HG03354 (cell line): ENCODE measurements around the gene EHMT1.

ENCODE experiments used
- ATAC-seq: cut with Tn5 transposase; IDR thresholded peaks from one replicate; pipeline ENCODE4 v1.9.1; 2021; ENCODE audit warnings: mild to moderate bottlenecking; ENCODE audit not compliant: unreplicated experiment, poor library complexity, severe bottlenecking

Gene EHMT1

DNA sequence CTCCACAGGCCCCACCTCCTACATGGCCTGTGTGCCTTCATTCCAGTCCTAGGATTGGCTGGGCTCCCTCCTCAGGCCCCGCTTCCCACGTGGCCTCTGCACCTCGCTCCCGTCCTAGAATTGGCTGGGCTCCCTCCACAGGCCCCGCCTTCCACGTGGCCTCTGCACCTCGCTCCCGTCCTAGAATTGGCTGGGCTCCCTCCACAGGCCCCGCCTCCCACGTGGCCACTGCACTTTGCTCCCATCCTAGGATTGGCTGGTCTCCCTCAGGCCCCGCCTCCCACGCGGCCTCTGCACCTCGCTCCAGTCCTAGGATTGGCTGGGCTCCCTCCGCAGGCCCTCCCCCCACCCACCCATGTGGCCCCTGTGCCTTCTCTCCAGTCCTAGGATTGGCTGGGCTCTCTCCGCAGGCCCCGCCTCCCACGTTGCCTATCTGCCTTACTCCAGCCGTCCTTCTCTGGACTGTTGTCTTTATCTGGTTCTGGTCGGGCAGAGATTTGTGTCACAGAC, 213.4 kb downstream of the EHMT1 start:
- ATAC-seq = no peak

DNA sequence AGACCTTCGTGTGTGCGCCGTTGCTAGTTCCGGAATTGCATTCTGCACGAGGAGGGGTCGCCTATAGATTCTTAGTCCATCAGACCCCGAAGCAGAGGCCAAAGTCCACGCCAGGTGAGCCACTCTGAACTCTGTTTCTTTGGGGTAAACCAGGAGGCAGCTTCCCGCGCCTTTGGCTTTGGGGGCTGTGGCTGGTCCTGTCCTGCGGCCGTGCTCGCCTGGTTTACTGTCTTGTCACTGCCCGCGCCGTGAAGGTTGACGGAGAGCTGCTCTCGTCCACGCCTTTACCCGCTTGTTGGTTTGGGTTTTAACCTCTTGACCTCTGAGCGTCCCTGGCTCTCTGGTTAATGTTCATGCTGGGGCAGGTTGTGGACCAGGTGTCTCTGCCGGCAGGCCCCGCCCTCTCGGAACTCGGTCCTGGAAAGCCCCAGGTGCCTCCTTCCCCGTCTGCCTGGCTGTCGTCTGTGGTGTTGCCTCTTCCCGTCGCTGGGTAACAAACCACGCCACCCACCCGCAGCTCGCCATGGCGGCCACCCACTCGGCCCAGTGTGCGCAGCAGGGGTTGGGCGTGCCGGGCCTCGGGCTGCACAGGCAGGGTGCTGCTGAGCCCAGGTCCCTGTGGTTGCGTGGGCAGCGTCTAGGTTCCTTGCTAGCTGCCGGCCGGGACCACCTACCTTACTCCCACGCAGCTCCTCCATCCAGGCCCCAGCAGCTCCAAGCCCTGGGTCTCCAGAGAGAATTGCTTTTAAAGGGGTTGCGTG, 214.2 kb downstream of the EHMT1 start:
- no peak for ATAC-seq

DNA sequence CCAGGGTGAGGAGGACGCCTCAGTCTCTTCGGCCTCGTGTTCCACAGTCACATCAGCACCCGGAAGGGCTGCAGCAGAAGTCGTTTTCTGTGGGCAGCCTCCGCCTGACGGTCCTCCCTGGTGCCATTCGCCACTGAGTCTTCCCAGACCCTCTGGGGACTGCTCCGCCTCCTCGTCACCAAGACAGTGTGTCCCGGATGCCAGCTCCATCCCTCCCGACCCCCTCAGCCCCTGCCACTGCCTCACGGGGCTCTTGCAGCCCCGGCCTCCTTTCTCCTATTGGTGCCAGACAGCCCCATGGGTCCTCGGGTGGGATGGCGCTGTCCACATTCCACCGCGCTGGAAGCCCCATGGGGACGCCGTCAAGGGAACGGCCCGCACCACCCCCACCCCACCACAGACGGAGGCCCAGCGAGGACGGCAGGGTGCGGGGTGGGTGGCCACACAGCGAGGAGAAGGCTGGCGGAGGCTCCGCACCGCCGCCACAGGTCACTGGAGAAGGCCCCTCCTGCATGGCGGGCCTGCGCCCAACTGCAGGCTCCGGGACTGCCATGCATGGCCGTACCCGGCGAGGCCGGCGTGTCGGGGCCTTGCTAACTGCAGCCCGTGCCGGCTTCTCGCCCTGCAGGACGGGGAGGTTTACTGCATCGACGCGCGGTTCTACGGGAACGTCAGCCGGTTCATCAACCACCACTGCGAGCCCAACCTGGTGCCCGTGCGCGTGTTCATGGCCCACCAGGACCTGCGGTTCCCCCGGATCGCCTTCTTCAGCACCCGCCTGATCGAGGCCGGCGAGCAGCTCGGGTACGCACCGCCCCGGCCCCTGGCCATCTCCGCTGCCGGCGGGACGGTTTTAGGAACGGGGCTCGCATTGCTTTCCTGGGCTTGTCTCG, 215.2 kb downstream of the EHMT1 start:
- no peak for ATAC-seq

DNA sequence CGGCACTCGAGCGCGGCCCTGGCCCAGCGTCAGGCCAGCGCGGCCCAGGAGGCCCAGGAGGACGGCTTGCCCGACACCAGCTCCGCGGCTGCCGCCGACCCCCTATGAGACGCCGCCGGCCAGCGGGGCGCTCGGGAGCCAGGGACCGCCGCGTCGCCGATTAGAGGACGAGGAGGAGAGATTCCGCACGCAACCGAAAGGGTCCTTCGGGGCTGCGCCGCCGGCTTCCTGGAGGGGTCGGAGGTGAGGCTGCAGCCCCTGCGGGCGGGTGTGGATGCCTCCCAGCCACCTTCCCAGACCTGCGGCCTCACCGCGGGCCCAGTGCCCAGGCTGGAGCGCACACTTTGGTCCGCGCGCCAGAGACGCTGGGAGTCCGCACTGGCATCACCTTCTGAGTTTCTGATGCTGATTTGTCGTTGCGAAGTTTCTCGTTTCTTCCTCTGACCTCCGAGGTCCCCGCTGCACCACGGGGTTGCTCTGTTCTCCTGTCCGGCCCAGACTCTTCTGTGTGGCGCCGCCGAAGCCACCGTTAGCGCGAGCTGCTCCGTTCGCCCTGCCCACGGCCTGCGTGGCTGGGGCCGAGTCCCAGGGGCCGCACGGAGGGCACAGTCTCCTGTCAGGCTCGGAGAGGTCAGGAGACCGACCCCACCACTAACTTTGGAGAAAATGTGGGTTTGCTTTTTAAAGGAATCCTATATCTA, 216.2 kb downstream of the EHMT1 start:
- ATAC-seq = no peak

DNA sequence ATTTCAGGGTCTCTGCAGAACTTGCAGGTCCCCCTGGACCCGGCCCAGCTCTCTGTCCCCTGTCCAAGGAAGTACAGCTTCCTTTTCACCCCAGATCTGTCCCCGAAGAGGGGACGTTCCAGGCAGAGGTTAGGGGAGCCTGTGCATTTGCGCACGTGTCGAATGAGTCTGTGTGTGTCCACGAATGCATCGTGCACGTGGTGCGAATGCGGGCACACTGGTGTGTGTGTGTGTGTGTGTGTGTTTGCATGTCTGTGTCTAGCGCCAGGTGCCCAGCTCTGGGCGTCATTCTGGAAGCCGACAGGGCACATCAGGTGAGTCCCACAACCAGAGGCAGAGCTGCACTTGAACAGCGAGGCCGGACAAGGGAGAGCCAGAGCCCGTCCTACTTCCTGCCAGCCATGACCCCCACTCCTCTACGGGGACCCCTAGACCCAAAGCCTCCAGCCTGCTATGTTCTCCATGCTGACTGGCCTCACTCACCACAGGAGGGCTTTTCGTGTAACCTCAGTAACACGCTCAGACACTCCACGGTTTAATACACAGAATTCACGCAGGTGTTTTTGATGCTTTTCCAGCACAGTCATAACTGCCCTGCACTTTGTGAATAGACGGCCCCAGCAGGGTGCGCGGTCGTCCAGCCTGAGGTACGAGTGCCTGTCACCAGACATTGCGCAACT, 217.5 kb downstream of the EHMT1 start:
- ATAC-seq = no peak

DNA sequence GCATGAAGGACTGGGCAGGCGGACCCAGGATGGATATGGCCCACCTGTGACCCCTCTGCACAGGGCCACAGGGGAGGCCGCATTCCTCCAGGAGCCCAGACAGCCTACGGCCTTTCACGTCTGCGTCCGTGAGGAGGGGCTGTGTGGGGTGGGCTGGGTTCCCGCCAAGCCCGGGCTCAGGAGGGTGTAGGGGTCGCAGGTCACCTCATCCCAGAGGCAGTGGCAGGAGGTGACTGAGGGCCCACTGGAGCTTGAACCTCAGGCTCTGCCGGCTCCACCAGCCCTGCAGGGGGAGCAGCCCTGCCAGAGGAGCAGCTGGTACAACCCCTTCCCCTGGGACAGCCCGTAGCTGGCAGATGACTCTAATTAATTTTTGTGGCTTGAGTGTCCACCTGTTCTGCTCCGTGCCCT, 218.0 kb downstream of the EHMT1 start:
- ATAC-seq = no peak

DNA sequence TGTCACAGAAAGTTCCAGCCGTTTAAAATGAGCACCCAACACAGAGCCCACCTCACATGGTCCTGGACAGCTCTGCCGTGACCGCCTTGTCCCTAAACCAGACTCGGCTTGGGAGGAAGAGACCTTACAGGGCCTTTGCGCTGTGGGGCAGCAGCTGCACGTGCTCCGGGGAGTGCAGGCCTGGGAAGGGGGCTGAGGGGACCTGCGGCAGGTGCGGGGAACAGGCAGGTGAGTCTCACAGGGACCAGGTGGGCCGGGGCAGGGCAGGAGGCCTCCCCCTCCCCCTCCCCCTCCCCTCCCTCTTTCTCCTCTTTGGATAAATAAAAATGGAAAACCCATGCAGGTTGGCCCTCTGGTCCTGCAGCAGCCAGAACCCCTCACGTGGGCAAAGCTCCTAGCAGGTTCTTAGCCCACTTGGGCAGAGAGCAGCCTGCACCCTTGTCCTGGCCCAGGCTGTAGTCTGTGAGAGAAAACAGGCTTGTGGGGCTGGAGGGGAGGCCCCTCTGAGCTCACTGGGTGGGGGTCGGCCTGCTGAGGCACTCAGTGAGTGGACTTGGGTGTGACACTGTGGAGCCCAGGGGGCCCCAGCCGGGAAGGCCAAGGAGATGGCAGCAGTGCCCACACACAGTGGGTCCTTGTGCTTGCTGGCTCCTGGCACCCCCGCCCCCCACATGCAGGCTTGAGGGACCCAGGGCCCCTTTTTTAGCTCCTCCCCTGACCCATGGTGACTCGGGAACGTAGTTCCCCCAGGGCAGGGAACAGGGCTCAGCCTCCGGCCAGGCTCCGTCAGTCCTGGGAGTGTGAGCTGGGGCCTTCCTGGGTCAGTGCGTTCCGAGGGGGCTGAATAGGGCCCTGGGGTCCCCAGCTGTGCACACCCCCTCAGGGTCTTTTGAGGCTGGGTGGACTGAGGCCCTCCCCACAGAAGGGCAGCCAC, 218.8 kb downstream of the EHMT1 start:
- no peak for ATAC-seq

DNA sequence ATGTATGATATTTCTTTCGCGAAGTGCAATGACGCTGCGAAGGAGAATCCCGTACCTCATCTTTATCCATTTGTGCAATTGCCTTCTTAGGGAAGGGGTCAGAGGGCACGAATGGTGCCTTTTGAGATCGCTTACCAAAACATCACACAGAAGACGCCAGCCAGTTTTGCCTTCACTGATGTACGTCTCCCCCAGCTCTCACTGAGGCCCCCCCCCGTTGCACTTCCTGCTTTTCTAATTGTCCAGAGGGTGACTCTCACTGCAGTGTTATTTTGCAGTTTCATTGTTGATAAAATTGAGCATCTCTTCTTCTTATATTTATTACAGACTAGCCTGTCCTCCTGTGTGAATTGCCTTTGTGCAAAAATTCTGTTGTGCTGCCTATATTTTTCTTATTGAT, 219.8 kb downstream of the EHMT1 start:
- no peak for ATAC-seq

DNA sequence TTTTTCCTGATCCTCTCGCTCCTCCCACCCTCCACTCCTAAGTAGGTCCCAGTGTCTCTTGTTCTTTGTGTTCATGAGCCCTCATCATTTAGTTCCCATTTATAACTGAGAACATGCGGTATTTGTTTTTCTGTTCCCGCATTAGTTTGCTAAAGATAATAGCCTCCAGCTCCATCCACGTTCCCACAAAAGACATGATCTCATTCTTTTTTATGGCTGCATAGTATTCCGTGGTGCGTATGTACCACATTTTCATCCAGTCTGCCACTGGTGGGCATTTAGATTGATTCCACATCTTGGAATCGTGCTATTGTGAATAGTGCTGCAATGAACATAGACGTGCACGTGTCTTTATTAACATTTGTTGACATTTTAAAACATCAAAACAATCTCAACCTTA, 224.6 kb downstream of the EHMT1 start:
- no peak for ATAC-seq

DNA sequence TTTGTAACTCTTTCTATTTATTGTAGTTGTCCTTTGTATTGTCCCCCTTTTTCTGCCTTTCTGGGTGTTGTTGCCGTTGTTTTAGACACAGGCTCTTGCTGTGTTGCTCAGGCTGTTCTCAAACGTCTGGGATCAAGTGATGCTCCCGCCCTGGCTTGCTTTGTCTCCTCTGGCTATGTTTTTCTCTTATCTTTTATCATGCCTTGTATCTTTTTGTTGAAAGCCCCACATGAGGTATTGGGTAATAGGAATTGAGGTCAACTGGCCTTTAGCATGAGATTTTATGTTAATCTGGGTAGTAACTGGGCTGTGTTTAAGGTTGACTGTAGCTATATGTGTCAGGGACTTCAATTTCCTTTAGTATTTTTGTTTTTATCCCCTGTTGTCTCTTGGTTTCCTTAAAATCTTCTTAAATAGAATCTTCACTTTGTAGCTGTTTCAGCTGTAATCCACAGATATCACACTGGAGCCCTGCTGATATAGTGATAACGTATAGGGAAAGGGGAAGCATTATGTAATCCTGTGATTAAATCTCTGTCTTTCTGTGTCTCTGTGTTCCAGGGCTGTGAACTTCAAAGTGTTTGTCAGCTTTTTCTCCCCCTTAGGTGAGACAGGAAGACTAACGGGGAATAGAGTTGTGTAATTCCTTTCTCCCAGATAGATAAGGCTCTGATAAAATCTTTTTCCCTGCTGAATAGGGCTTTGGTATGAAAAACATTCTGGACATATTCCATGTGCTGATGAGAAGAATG, 232.9 kb downstream of the EHMT1 start:
- no peak for ATAC-seq

DNA sequence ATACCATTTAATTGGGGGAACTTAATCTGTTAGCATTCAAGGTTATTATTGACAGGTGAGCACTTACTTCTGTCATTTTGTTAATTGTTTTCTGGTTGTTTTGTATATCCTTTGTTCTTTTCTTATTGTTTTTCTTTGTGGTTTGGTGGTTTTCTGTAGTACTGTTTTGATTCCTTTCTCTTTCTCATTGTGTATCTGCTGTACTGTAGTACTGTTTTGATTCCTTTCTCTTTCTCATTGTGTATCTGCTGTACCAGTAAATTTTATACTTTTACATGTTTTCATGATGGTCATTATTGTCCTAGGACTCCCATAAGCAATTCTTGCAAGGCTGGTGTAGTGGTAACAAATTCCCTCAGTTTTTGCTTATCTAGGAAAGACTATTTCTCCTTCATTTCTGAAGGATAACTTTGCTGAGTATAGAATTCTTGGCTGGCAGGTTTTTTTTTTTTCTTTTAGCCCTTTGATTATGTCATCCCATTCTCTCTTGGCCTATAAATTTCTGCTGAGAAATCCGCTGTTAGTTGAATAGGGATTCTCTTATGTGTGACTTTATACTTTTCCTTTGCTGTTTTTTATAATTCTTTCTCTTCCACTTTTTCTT, 234.7 kb downstream of the EHMT1 start:
- no peak for ATAC-seq

DNA sequence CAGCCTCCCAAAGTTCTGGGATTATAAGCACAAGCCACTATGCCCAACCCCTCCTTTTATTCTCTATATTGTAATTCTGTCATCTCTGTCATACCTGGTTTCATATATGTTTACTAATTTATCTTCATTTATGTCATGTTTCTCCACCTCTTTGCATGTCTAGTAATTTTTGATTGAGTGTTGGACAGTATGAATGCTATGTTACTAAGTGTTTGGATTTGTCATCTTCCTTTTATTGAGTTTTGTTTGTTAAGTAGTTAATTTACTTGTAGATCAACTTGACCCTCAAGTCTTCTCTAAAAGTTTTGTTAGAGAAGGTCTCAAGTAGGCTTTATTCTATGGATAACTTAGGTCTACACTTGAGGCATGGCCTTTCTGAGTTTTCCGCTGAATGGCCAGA, 241.6 kb downstream of the EHMT1 start:
- ATAC-seq = no peak

DNA sequence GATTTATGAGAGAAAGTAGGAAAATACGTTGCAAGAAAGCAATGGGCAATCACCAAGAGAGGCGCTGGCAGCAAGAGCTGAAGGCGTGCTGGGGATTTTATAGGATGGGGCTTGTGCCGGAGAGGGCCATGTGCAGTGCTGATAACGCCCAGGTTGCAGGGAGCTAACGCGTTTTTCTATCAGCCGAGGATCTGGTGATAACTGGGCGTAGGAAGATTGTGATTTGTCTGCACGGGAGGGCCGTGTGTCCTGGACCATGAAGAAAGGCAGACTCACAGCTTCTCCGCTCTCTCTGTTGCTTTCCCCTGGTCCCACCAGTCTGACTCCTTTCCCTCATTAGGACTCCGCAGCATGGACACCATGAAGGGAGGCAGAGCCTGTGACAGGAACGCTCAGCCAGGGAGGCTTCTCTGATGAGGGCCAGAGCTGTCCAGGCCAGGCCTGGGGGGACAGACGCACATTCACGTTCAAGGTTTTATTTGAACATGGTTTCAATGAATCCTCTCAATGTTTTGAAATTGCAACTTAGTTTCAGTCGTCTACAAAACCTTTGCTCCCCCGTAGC, 246.9 kb downstream of the EHMT1 start:
- no peak for ATAC-seq

DNA sequence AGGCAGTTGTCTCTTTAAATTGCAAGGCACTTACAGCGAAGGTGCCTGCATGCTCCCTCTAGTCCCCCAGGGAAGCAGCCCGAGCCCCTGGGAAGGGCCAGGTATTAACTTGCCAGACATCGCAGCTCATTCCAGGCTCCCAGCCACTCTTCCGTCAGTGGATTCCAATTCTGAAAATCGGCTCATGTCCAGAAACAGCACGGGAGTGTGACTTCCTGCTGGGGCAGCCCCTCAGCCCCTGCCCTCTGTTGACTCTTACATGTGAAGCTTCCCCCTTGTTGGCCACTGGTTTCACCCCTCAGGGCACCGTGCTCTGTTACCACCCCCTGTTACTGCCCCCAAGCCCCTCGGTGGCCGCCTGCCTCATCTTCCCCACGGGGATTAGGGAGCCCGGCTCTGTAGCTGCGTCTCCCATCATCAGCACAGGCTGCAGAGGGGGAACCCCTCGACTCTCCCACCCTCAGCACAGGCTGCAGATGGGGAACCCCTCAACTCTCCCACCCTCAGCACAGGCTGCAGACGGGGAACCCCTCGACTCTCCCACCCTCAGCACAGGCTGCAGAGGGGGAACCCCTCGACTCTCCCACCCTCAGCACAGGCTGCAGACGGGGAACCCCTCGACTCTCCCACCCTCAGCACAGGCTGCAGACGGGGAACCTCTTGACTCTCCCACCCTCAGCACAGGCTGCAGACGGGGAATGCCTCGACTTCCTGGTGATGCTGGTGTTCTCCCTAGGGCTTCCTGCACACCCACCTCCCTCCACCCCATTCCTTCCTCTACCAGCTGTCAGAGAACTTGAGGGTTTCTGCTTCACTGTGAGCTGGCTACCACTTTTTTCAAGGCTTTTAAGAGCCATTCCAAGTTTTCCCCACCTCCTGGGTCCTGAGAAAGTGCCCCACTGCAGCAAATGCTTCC, 247.7 kb downstream of the EHMT1 start:
- no peak for ATAC-seq

DNA sequence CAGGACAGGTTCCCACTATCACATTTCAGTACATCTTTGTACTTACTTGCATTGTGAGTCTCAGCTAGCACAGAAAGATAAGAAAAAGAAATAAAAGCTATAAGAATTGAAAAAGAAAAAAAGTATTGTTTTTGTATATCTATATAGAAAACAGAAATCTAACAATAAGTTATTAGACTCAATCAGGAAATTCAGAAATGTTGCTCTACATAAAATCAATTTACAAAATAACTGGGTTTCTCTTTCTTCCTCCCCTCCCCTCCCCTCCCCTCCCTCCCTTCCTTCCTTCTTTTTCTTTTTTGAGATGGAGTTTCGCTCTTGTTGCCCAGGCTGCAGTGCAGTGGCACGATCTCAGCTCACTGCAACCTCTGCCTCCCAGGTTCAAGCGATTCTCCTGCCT, 251.6 kb downstream of the EHMT1 start:
- ATAC-seq = no peak

DNA sequence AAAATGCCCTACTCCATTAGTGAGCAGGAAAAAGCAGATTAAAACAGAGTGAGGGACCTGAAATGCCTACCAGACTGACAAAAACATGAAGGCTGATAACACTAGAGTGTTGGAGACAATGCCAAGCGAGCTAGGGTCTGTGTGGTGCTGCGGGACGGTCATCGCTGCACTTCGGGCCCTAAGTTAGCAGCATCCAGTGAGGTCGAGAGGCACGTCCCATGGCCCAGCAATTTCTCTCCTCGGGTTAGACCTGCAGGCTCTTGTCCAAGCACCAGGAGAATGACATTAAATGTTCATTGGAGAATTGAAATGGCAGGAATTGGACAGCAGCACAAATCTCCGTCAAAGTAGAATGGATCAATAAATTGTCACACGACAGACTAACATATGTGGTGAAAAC, 253.5 kb downstream of the EHMT1 start:
- no peak for ATAC-seq
